Measurements from ENCODE around the gene ABT1. TPM values are rescaled to one million over a fixed set of nuclear protein-coding genes. Genes with fewer than 3 reads are reported as not detected.

Gene ABT1
- total RNA-seq, 2 experiments from 2014 or later = 27.7 to 27.9 TPM

DNA sequence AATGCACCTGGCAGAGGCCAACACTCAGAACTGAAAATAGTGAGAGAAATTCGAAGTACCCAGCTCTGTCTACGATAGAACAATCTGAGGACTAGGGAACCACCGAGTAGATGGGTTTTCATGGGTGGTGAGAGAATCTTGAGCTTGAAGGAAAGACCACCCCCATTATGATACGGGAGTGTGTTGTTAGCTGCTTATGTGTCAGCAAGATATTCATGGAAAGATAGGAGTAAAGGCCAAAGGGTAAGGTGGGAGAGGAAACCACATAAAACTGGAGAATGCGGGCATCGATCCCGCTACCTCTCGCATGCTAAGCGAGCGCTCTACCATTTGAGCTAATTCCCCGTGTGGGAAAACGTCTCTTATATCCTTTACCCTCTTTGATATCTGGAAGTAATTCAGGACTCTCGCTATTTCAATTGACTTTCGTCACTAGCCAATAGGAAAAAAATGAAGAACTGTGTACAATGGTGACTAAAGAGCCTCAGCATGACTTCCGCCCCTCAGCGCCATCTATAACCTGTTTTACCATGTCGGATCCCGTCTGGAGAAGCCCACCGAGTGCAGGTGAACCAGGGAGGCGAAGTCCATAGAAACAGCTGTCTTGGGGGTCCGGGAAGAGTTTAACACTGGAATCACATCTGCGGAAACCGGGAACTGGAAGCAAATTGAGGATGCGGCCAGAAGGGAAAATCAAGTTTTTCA lies 25.0 kb upstream of the ABT1 start:
- peak; percentile 49 for ATAC-seq
- TF ChIP-seq, protein P1, sequence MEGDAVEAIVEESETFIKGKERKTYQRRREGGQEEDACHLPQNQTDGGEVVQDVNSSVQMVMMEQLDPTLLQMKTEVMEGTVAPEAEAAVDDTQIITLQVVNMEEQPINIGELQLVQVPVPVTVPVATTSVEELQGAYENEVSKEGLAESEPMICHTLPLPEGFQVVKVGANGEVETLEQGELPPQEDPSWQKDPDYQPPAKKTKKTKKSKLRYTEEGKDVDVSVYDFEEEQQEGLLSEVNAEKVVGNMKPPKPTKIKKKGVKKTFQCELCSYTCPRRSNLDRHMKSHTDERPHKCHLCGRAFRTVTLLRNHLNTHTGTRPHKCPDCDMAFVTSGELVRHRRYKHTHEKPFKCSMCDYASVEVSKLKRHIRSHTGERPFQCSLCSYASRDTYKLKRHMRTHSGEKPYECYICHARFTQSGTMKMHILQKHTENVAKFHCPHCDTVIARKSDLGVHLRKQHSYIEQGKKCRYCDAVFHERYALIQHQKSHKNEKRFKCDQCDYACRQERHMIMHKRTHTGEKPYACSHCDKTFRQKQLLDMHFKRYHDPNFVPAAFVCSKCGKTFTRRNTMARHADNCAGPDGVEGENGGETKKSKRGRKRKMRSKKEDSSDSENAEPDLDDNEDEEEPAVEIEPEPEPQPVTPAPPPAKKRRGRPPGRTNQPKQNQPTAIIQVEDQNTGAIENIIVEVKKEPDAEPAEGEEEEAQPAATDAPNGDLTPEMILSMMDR (IDR thresholded peaks at IDR 0.05) = no peak
- H3K27ac Mint-ChIP-seq = peak overlapping the region; percentile 85
- H3K9me3 Mint-ChIP-seq = no peaks in the 10 kb centered on the region
- peak overlapping the region; percentile 80 for H3K4me3 Mint-ChIP-seq
- intact Hi-C loops (cut with micrococcal nuclease) = loop anchor here (1.0 kb wide), 2 partner anchors 17 to 25 kb away; partner anchors contain the start of gene ABT1
- peak; percentile 66 for DNase-seq
- H3K27me3 Mint-ChIP-seq = peaks cover 3% of the 10 kb centered on the region
- POLR2A ChIA-PET = interaction anchor here (0.6 to 5.3 kb wide), 6 partner anchors 18 to 268 kb away, joined by 3 to 25 read pairs (median 3); no protein-coding TSS in a partner anchor
- H3K36me3 Mint-ChIP-seq (ENCODE audit: low read depth) = peaks cover 3% of the 10 kb centered on the region
- CTCF ChIA-PET = interaction anchor here (0.6 to 15.0 kb wide), 12 partner anchors 8 to 242 kb away, joined by 3 to 180 read pairs (median 4); partner anchors contain the start of genes ABT1 and HMGN4
- H3K4me1 Mint-ChIP-seq (ENCODE audit: low read depth) = peaks cover 23% of the 10 kb centered on the region

- Mint-ChIP-seq H3K4me1 (ENCODE audit: low read depth) (peaks cover 26% of the 10 kb centered on the region), H3K27me3 (peaks cover 1% of the 10 kb centered on the region), H3K36me3 (ENCODE audit: low read depth) (peaks cover 4% of the 10 kb centered on the region), H3K4me3 (no peak overlapping the region), H3K27ac (no peak overlapping the region), H3K9me3 (peaks cover 14% of the 10 kb centered on the region)
- ChIA-PET POLR2A (interaction anchor here (1.4 kb wide), 1 partner anchor 20 kb away, joined by 5 read pairs; no protein-coding TSS in a partner anchor), CTCF (interaction anchor here (15.0 kb wide), 1 partner anchor 19 kb away, joined by 180 read pairs; the partner anchor contains the start of gene ABT1)
- intact Hi-C loops (cut with micrococcal nuclease) = no loop called here
- TF ChIP-seq, protein P1 (IDR thresholded peaks at IDR 0.05) = no peak
- DNase-seq = no peak
- no peak for ATAC-seq
These were observed 21.2 kb upstream of the ABT1 start for GRCh38 chr6:26575494-26575939.

DNA sequence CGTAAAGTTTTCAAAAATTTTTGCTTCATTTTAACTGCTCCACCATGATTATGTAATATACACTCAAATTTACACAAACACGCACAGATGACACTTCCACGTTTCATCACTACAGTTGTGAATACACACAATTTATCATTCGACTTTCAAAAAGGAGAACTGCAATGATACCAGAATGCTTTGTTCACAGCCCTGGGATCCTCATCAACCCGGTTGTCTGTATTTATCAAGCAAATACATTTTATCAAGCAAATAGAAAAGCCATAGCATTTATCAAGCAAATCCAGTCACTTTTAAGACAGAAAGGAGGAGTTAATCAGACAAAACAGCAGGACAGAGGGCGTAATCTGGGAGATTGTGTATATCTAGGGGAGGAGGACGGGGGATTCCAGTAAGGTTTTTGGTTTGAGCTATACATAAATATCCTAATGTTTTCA lies 20.3 kb upstream of the ABT1 start:
- peaks cover 33% of the 10 kb centered on the region for H3K4me1 Mint-ChIP-seq (ENCODE audit: low read depth)
- peaks cover 4% of the 10 kb centered on the region for H3K36me3 Mint-ChIP-seq (ENCODE audit: low read depth)
- H3K4me3 Mint-ChIP-seq = peak overlapping the region; percentile 74
- DNase-seq = no peak
- POLR2A ChIA-PET = interaction anchor here (0.6 to 1.4 kb wide), 4 partner anchors 9 to 24 kb away, joined by 3 to 5 read pairs (median 4); no protein-coding TSS in a partner anchor
- peaks cover 1% of the 10 kb centered on the region for H3K27me3 Mint-ChIP-seq
- CTCF ChIA-PET = interaction anchor here (0.8 to 15.0 kb wide), 5 partner anchors 18 to 245 kb away, joined by 3 to 180 read pairs (median 3); partner anchors contain the start of gene ABT1
- intact Hi-C loops (cut with micrococcal nuclease) = no loop called here
- TF ChIP-seq, protein P1 (IDR thresholded peaks at IDR 0.05) = no peak
- peaks cover 14% of the 10 kb centered on the region for H3K9me3 Mint-ChIP-seq
- no peak for ATAC-seq
- no peak overlapping the region for H3K27ac Mint-ChIP-seq

DNA sequence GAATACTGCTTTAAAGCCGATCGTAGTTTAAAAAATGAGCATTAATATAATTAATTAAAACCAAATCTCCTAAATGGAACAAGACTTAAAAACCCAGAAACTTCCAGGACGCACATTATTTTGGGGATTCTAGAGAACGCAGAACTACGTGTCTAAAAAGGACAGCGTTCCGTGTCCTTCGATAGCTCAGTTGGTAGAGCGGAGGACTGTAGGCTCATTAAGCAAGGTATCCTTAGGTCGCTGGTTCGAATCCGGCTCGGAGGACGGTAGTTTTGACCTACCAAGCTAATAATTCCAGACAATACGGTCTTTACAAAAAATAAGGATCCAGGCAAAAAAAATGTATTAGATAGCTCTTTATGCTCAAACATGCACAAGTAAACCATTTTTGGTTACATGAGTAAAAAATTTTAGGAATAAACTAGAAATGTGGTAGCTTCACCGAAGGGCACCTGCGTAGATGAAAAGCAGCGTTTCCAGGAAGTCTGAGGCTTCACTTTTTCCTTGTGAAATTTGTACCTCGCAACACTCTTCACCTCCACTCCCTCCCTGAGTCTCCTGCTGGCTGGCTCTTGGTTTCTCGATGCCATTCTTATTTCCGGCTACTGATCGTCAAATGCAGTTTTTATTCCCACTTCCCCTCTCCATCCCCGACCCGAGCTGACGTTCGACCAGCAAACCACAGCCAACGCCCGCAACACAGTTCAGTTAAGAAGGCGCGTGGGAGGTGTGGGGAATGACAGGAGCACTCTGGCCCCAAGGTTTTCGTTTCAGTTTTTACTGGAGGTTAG lies 19.6 kb upstream of the ABT1 start:
- H3K27me3 Mint-ChIP-seq = peaks cover 2% of the 10 kb centered on the region
- H3K27ac Mint-ChIP-seq = peak overlapping the region; percentile 72
- intact Hi-C loops (cut with micrococcal nuclease) = no loop called here
- ATAC-seq = peak; percentile 80
- H3K4me3 Mint-ChIP-seq = peak overlapping the region; percentile 74
- DNase-seq = peak; percentile 89
- peaks cover 4% of the 10 kb centered on the region for H3K36me3 Mint-ChIP-seq (ENCODE audit: low read depth)
- POLR2A ChIA-PET = interaction anchor here (0.8 to 1.4 kb wide), 5 partner anchors 9 to 23 kb away, joined by 3 to 7 read pairs (median 4); no protein-coding TSS in a partner anchor
- CTCF ChIA-PET = interaction anchor here (0.8 to 15.0 kb wide), 5 partner anchors 18 to 246 kb away, joined by 3 to 180 read pairs (median 3); partner anchors contain the start of gene ABT1
- peaks cover 30% of the 10 kb centered on the region for H3K4me1 Mint-ChIP-seq (ENCODE audit: low read depth)
- TF ChIP-seq, protein P1 (IDR thresholded peaks at IDR 0.05) = no peak
- peaks cover 14% of the 10 kb centered on the region for H3K9me3 Mint-ChIP-seq
